Spinal cord (tissue), 10 donors: ENCODE results near the gene HNRNPA1. TPM values are rescaled to one million over a fixed set of nuclear protein-coding genes. Genes with fewer than 3 reads are reported as not detected.
"Not testable (repeated sequence)": the region's sequence is repeated elsewhere in the genome, so short reads cannot be mapped to it uniquely, and the experiment has no call there.

ENCODE experiments used
- DNase-seq, 6 donors: peaks; one replicate each; pipeline versions ENCODE4 v3.0.0 to v3.0.0-alpha.2; 2013 to 2015; ENCODE audit warnings: low spot score in 6 of 6, low read depth in 4 of 6
- H3K27ac ChIP-seq: one replicate; pipeline ENCODE4 v1.5.1; 2013; ENCODE audit warnings: low read depth, low read length, control low read depth
- H3K27me3 ChIP-seq: one replicate; pipeline ENCODE4 v1.6.1; 2013; ENCODE audit warnings: low read length; ENCODE audit not compliant: control insufficient read depth, insufficient read depth
- H3K36me3 ChIP-seq: one replicate; pipeline ENCODE4 v1.6.1; 2013; ENCODE audit warnings: low read length; ENCODE audit not compliant: control insufficient read depth, insufficient read depth
- H3K4me1 ChIP-seq: one replicate; pipeline ENCODE4 v1.6.1; 2013; ENCODE audit warnings: low read length; ENCODE audit not compliant: control insufficient read depth, insufficient read depth
- H3K4me3 ChIP-seq: one replicate; pipeline ENCODE4 v1.5.1; 2013; ENCODE audit warnings: low read depth, low read length, control low read depth
- H3K9me3 ChIP-seq: one replicate; pipeline ENCODE4 v1.6.1; 2013; ENCODE audit warnings: low read length; ENCODE audit not compliant: control insufficient read depth, insufficient read depth
- WGBS: methylation state at CpG from one replicate; pipeline ENCODE4 v1.1.5; 2013; ENCODE audit warnings: missing lambda C conversion rate; ENCODE audit not compliant: insufficient coverage; 5-methylcytosine and 5-hydroxymethylcytosine counted together
- polyA plus RNA-seq, 2 donors: library from polyadenylated mRNA; unstranded; fragments of 120-200 nt; gene quantifications; one replicate each; pipeline ENCODE4 v1.2.1, GENCODE V29; 2013; ENCODE audit not compliant: insufficient read length in 2 of 2
- total RNA-seq, 2 donors: library from RNA; depleted of rRNA in 1 of 2; stranded (reverse); fragments of 120-200 nt in 1 of 2; fragments of >200 nt in 1 of 2; gene quantifications; one replicate each; pipeline versions ENCODE4 v1.2.3 to v1.2.4, GENCODE V29; 2013 to 2014
- donor health status: healthy.

HNRNPA1 gene
- total and polyA plus RNA-seq, 4 donors: 354 to 1,571 (median 1,004) TPM

GRCh38 chr12:54282949-54283593, 2.5 kb downstream of the HNRNPA1 start:
- no peak for DNase-seq
- Histone ChIP-seq H3K27me3 (no peaks in the 10 kb centered on the region), H3K4me1 (peaks cover 14% of the 10 kb centered on the region), H3K9me3 (no peaks in the 10 kb centered on the region), H3K27ac (no peak overlapping the region), H3K4me3 (peak overlapping the region; percentile 99), H3K36me3 (peaks cover 18% of the 10 kb centered on the region)
- WGBS: 31% methylated on average over 5 of the region's 11 CpGs

- H3K4me1 ChIP-seq: peaks cover 14% of the 10 kb centered on the region
- H3K4me3 ChIP-seq: not testable (repeated sequence)
- peaks cover 28% of the 10 kb centered on the region for H3K36me3 ChIP-seq
These were observed 3.7 kb downstream of the HNRNPA1 start for GRCh38 chr12:54284070-54284780.

GRCh38 chr12:54285150-54286041, 4.9 kb downstream of the HNRNPA1 start:
- no peaks in the 10 kb centered on the region for H3K9me3 ChIP-seq
- peaks cover 28% of the 10 kb centered on the region for H3K36me3 ChIP-seq
- H3K4me3 ChIP-seq: no peak overlapping the region
- H3K27ac ChIP-seq: no peak overlapping the region
- no peaks in the 10 kb centered on the region for H3K27me3 ChIP-seq
- peaks cover 14% of the 10 kb centered on the region for H3K4me1 ChIP-seq
- no peak for DNase-seq
- WGBS: 58% methylated on average over 1 of the region's 5 CpGs

More at GRCh38 chr12:54284070-54284780, 3.7 kb downstream of the HNRNPA1 start:
- not testable (repeated sequence) for H3K27me3 ChIP-seq, H3K27ac ChIP-seq, H3K9me3 ChIP-seq, DNase-seq
- no CpG with 5 or more reads among the region's 2 CpGs for WGBS

- H3K4me3 ChIP-seq: no peak overlapping the region
- 77% methylated on average over 6 of the region's 12 CpGs for WGBS
These were observed 5.8 kb downstream of the HNRNPA1 start for GRCh38 chr12:54286042-54287030.

GRCh38 chr12:54287261-54288157, 7.0 kb downstream of the HNRNPA1 start:
- Histone ChIP-seq H3K27ac (no peak overlapping the region), H3K36me3 (peaks cover 27% of the 10 kb centered on the region), H3K27me3 (no peaks in the 10 kb centered on the region), H3K4me1 (peaks cover 12% of the 10 kb centered on the region), H3K9me3 (no peaks in the 10 kb centered on the region), H3K4me3 (no peak overlapping the region)
- DNase-seq: peak in 2 of 6 donors; percentile 81 to 85
- WGBS: 74% methylated on average over 6 of the region's 8 CpGs

More at GRCh38 chr12:54286042-54287030, 5.8 kb downstream of the HNRNPA1 start:
- no peak for DNase-seq
- H3K36me3 ChIP-seq: peaks cover 25% of the 10 kb centered on the region
- H3K27me3 ChIP-seq: no peaks in the 10 kb centered on the region
- peaks cover 14% of the 10 kb centered on the region for H3K4me1 ChIP-seq
- H3K9me3 ChIP-seq: no peaks in the 10 kb centered on the region
- no peak overlapping the region for H3K27ac ChIP-seq

- no peak for DNase-seq
- H3K36me3 ChIP-seq: peaks cover 24% of the 10 kb centered on the region
- 94% methylated on average over 30 of the region's 30 CpGs for WGBS
- H3K27ac ChIP-seq: no peak overlapping the region
- no peaks in the 10 kb centered on the region for H3K9me3 ChIP-seq
- H3K27me3 ChIP-seq: no peaks in the 10 kb centered on the region
- H3K4me3 ChIP-seq: no peak overlapping the region
- peaks cover 11% of the 10 kb centered on the region for H3K4me1 ChIP-seq
These were observed 11.8 kb downstream of the HNRNPA1 start for GRCh38 chr12:54292083-54292930.

GRCh38 chr12:54292931-54293241, 12.4 kb downstream of the HNRNPA1 start:
- Histone ChIP-seq H3K27me3 (no peaks in the 10 kb centered on the region), H3K4me1 (peaks cover 11% of the 10 kb centered on the region), H3K36me3 (peaks cover 19% of the 10 kb centered on the region), H3K4me3 (no peak overlapping the region), H3K27ac (no peak overlapping the region), H3K9me3 (no peaks in the 10 kb centered on the region)
- no peak for DNase-seq
- over 99% methylated on average over 7 of the region's 7 CpGs for WGBS
